ENCODE measurements around the gene EYS. TPM values are rescaled to one million over a fixed set of nuclear protein-coding genes. Genes with fewer than 3 reads are reported as not detected.

The EYS gene
- total and polyA plus RNA-seq, 4 donors: not detected

DNA sequence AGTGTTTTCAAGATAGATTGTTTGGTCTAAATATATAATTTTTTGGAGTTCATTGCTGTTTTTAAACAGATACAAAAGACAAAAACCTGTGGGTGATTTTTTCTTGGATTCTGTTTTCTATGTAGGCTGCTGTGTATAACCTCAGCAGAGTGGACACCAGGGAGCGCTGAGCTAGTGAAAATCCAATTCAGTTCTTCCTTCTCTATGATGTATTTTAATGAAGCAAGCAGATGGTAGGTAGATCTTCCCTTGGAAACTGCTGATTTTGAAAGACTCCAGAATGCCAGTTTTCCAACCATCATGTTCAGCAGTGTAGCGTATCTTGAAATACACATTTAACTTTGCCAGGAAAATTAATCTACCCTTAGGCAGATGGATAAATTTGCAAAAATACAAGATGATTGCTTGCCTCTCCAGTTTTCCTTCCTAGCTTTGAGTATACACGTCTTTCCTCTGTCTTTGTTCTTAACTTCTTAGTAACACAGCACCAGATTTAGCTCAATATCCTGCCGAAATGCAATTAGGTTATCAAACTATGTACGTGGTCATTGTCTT, 1893.4 kb downstream of the EYS start:
- 55 to 72% methylated on average over 5 of the region's 5 CpGs for WGBS, 2 donors
- no peak overlapping the region for H3K4me3 ChIP-seq (ENCODE audit: low read length in 2 of 2)
- no peak for ATAC-seq (ENCODE audit: low FRiP score)

DNA sequence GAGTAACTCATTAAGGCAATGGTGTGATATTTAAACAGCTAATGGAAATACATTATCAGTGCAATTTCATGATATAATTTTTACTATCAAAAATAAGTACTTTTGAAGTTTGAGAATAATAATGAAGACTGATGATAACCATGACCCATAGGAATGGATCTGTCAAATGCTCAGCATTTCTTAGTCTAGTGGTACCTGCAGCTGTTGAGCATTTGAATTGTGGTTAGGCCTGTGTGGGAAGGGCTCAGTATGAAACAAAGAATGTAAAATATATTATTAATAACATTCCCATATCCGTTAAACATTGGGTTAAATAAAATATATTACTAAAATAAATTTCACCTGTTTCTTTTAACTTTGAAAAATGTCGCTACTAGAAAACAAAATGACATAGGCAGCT, 1898.5 kb downstream of the EYS start:
- Histone ChIP-seq H3K4me3 (ENCODE audit: low read length in 2 of 2) (no peak overlapping the region), H3K36me3 (ENCODE audit: control insufficient read depth in 1 of 2, insufficient read depth in 2 of 2, low read length in 1 of 2) (no peaks in the 10 kb centered on the region), H3K9me3 (ENCODE audit: control insufficient read depth, low read length) (no peaks in the 10 kb centered on the region), H3K27ac (ENCODE audit: low read depth in 1 of 2, low read length in 2 of 2) (no peak overlapping the region), H3K4me1 (ENCODE audit: control insufficient read depth in 1 of 2, insufficient read depth in 2 of 2, low read length in 2 of 2) (no peaks in the 10 kb centered on the region), H3K27me3 (ENCODE audit: control insufficient read depth in 1 of 2, insufficient read depth in 2 of 2, low read length in 1 of 2) (no peaks in the 10 kb centered on the region)
- ATAC-seq (ENCODE audit: low FRiP score) (no peak), DNase-seq (no peak)
- intact Hi-C loops (cut with DNase I): no loop called here
- WGBS, 2 donors: 43 to 83% methylated on average over 2 of the region's 2 CpGs

More for the DNA sequence above, 1893.4 kb downstream of the EYS start:
- DNase-seq: no peak
- no peaks in the 10 kb centered on the region for H3K27me3 ChIP-seq (ENCODE audit: control insufficient read depth in 1 of 2, insufficient read depth in 2 of 2, low read length in 1 of 2)
- H3K9me3 ChIP-seq (ENCODE audit: control insufficient read depth, low read length): no peaks in the 10 kb centered on the region
- no peaks in the 10 kb centered on the region for H3K36me3 ChIP-seq (ENCODE audit: control insufficient read depth in 1 of 2, insufficient read depth in 2 of 2, low read length in 1 of 2)
- intact Hi-C loops (cut with DNase I): no loop called here
- H3K27ac ChIP-seq (ENCODE audit: low read depth in 1 of 2, low read length in 2 of 2): no peak overlapping the region
- no peaks in the 10 kb centered on the region for H3K4me1 ChIP-seq (ENCODE audit: control insufficient read depth in 1 of 2, insufficient read depth in 2 of 2, low read length in 2 of 2)

GRCh38 chr6:63807056-63807455, 1900.0 kb downstream of the EYS start:
- H3K27ac ChIP-seq (ENCODE audit: low read depth in 1 of 2, low read length in 2 of 2): no peak overlapping the region

DNA sequence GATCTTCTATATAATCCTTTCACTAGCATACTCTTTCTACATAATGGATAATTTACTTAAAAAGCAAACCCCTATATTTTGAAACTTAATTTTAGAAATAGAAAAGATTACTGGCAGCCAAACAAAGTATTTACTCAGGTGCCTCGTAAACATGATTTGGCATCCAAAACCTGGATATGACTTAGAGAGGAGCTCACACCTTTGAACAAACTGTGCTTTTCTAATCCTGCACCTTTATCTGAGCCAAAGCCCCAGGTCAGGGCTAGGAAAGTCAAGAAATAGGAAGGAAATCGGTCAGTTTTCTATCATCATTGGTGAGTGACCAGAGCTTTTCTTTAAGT, 1900.5 kb downstream of the EYS start:
- H3K4me3 ChIP-seq (ENCODE audit: low read length in 2 of 2): no peak overlapping the region
- 75 to 76% methylated on average over 2 of the region's 2 CpGs for WGBS, 2 donors

More at GRCh38 chr6:63807056-63807455, 1900.0 kb downstream of the EYS start:
- H3K27me3 ChIP-seq (ENCODE audit: control insufficient read depth in 1 of 2, insufficient read depth in 2 of 2, low read length in 1 of 2): no peaks in the 10 kb centered on the region
- DNase-seq: no peak
- 63 to 70% methylated on average over 2 of the region's 2 CpGs for WGBS, 2 donors
- H3K9me3 ChIP-seq (ENCODE audit: control insufficient read depth, low read length): no peaks in the 10 kb centered on the region
- H3K36me3 ChIP-seq (ENCODE audit: control insufficient read depth in 1 of 2, insufficient read depth in 2 of 2, low read length in 1 of 2): no peaks in the 10 kb centered on the region
- no peak for ATAC-seq (ENCODE audit: low FRiP score)
- no peaks in the 10 kb centered on the region for H3K4me1 ChIP-seq (ENCODE audit: control insufficient read depth in 1 of 2, insufficient read depth in 2 of 2, low read length in 2 of 2)
- no peak overlapping the region for H3K4me3 ChIP-seq (ENCODE audit: low read length in 2 of 2)
- intact Hi-C loops (cut with DNase I): no loop called here

GRCh38 chr6:63805808-63806572, 1901.0 kb downstream of the EYS start:
- H3K9me3 ChIP-seq (ENCODE audit: control insufficient read depth, low read length): no peaks in the 10 kb centered on the region
- H3K27me3 ChIP-seq (ENCODE audit: control insufficient read depth in 1 of 2, insufficient read depth in 2 of 2, low read length in 1 of 2): no peaks in the 10 kb centered on the region
- H3K36me3 ChIP-seq (ENCODE audit: control insufficient read depth in 1 of 2, insufficient read depth in 2 of 2, low read length in 1 of 2): no peaks in the 10 kb centered on the region
- no peak overlapping the region for H3K4me3 ChIP-seq (ENCODE audit: low read length in 2 of 2)
- H3K27ac ChIP-seq (ENCODE audit: low read depth in 1 of 2, low read length in 2 of 2): no peak overlapping the region
- DNase-seq: peak in 1 of 2 donors; percentile 46
- 21 to 29% methylated on average over 5 of the region's 5 CpGs for WGBS, 2 donors
- intact Hi-C loops (cut with DNase I): no loop called here
- peak; percentile 67 for ATAC-seq (ENCODE audit: low FRiP score)
- no peaks in the 10 kb centered on the region for H3K4me1 ChIP-seq (ENCODE audit: control insufficient read depth in 1 of 2, insufficient read depth in 2 of 2, low read length in 2 of 2)

More for the DNA sequence above, 1900.5 kb downstream of the EYS start:
- no peaks in the 10 kb centered on the region for H3K4me1 ChIP-seq (ENCODE audit: control insufficient read depth in 1 of 2, insufficient read depth in 2 of 2, low read length in 2 of 2)
- H3K36me3 ChIP-seq (ENCODE audit: control insufficient read depth in 1 of 2, insufficient read depth in 2 of 2, low read length in 1 of 2): no peaks in the 10 kb centered on the region
- no peak for DNase-seq
- ATAC-seq (ENCODE audit: low FRiP score): no peak
- intact Hi-C loops (cut with DNase I): no loop called here
- H3K27me3 ChIP-seq (ENCODE audit: control insufficient read depth in 1 of 2, insufficient read depth in 2 of 2, low read length in 1 of 2): no peaks in the 10 kb centered on the region
- no peaks in the 10 kb centered on the region for H3K9me3 ChIP-seq (ENCODE audit: control insufficient read depth, low read length)
- H3K27ac ChIP-seq (ENCODE audit: low read depth in 1 of 2, low read length in 2 of 2): no peak overlapping the region

GRCh38 chr6:63805345-63805744, 1901.7 kb downstream of the EYS start:
- Histone ChIP-seq H3K4me1 (ENCODE audit: control insufficient read depth in 1 of 2, insufficient read depth in 2 of 2, low read length in 2 of 2) (no peaks in the 10 kb centered on the region), H3K36me3 (ENCODE audit: control insufficient read depth in 1 of 2, insufficient read depth in 2 of 2, low read length in 1 of 2) (no peaks in the 10 kb centered on the region), H3K4me3 (ENCODE audit: low read length in 2 of 2) (no peak overlapping the region), H3K27me3 (ENCODE audit: control insufficient read depth in 1 of 2, insufficient read depth in 2 of 2, low read length in 1 of 2) (no peaks in the 10 kb centered on the region), H3K9me3 (ENCODE audit: control insufficient read depth, low read length) (no peaks in the 10 kb centered on the region), H3K27ac (ENCODE audit: low read depth in 1 of 2, low read length in 2 of 2) (no peak overlapping the region)
- WGBS, 2 donors: 80 to 87% methylated on average over 3 of the region's 3 CpGs
- DNase-seq: no peak
- intact Hi-C loops (cut with DNase I): no loop called here
- no peak for ATAC-seq (ENCODE audit: low FRiP score)

GRCh38 chr6:63804381-63804956, 1902.6 kb downstream of the EYS start:
- H3K4me3 ChIP-seq (ENCODE audit: low read length in 2 of 2): no peak overlapping the region
- intact Hi-C loops (cut with DNase I): no loop called here
- ATAC-seq (ENCODE audit: low FRiP score): no peak

DNA sequence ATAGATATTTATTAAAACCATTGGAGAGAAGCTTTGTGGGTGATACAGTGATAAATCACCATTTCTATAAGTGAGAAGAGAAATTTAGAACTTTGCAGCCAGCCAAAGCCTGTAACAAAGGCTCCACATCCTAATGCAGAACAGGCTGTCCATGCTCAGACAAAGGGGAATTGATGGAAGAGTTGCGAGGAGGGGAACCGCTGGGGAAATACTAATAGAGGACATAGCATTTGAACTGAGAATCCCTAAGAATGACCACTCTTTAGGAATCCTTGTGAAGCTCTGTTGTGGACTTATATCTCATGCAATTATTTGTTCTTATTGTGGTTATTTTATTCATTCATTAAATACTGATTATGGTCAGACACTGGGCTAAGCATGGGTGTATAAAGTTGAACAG, 1903.7 kb downstream of the EYS start:
- Histone ChIP-seq H3K4me3 (ENCODE audit: low read length in 2 of 2) (no peak overlapping the region), H3K4me1 (ENCODE audit: control insufficient read depth in 1 of 2, insufficient read depth in 2 of 2, low read length in 2 of 2) (no peaks in the 10 kb centered on the region), H3K27ac (ENCODE audit: low read depth in 1 of 2, low read length in 2 of 2) (no peak overlapping the region), H3K9me3 (ENCODE audit: control insufficient read depth, low read length) (no peaks in the 10 kb centered on the region), H3K27me3 (ENCODE audit: control insufficient read depth in 1 of 2, insufficient read depth in 2 of 2, low read length in 1 of 2) (no peaks in the 10 kb centered on the region), H3K36me3 (ENCODE audit: control insufficient read depth in 1 of 2, insufficient read depth in 2 of 2, low read length in 1 of 2) (no peaks in the 10 kb centered on the region)
- no peak for ATAC-seq (ENCODE audit: low FRiP score)
- intact Hi-C loops (cut with DNase I): no loop called here
- 86 to 87% methylated on average over 2 of the region's 2 CpGs for WGBS, 2 donors
- no peak for DNase-seq

More at GRCh38 chr6:63804381-63804956, 1902.6 kb downstream of the EYS start:
- no peaks in the 10 kb centered on the region for H3K36me3 ChIP-seq (ENCODE audit: control insufficient read depth in 1 of 2, insufficient read depth in 2 of 2, low read length in 1 of 2)
- no peaks in the 10 kb centered on the region for H3K27me3 ChIP-seq (ENCODE audit: control insufficient read depth in 1 of 2, insufficient read depth in 2 of 2, low read length in 1 of 2)
- H3K27ac ChIP-seq (ENCODE audit: low read depth in 1 of 2, low read length in 2 of 2): no peak overlapping the region
- H3K4me1 ChIP-seq (ENCODE audit: control insufficient read depth in 1 of 2, insufficient read depth in 2 of 2, low read length in 2 of 2): no peaks in the 10 kb centered on the region
- DNase-seq: no peak
- H3K9me3 ChIP-seq (ENCODE audit: control insufficient read depth, low read length): no peaks in the 10 kb centered on the region
